GM21390 (cell line): Measurements from ENCODE around the gene TFEB.

Source experiments
- ATAC-seq: cut with Tn5 transposase; IDR thresholded peaks from one replicate; pipeline ENCODE4 v1.9.1; 2021; ENCODE audit not compliant: unreplicated experiment

The TFEB gene

DNA sequence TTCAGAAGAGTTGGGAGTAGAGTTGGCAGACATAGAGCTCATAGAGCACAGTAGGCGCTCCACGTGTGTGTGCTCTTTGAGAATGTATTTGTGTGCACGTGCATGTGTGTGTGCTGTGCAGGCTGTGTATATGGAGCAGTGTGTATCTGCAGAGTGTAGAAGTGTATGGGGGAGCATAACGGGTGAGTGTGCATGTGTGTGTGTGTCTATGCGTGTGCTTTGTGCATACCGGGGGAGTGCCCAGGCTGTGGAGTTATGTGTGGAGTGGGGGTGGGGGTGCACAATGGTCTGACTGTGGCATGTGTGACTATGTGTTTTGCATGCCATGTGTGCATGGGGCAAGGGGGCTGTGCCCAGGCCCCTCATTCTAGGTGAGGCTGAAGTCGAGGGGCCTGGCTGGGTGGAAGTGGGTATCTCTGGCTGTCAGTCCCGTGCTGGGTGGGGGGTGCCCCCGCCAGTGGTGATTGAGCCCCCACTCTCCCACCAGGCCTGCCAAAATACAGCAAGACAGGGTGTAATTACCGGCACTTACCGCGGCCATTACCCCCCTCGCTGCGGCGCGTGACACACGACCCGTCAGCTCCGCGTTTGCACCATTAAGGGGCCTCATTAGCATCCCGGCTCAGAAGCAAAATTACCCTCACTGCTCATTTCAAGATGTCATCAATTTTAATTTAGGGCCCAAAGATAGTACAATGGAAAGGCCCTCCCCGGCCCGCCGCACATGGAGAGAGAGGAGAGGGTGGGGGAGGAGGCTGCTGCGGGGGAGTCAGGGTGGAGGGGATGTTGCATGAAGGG, 58.1 kb downstream of the TFEB start:
- no peak for ATAC-seq

GRCh38 chr6:41676431-41676830, 59.0 kb downstream of the TFEB start:
- no peak for ATAC-seq

- no peak for ATAC-seq
Measured at GRCh38 chr6:41675992-41676391, 59.4 kb downstream of the TFEB start.

GRCh38 chr6:41675176-41675775, 60.1 kb downstream of the TFEB start:
- no peak for ATAC-seq

GRCh38 chr6:41674231-41675000, 61.0 kb downstream of the TFEB start:
- ATAC-seq, result no peak

DNA sequence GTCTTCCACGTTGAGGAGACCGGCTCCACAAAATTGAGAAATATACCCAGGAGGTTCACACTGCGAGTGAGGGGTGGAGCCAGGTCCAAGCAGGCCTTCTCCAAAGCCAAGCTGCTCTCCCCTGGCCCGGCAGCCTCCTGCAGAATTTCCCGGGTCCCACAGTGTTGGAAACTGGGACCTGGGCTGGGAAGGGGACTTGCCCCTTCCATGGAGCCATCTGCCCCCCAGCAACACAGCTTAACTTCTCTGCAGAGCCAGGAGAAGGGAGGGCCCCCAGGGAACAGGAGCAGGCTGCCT, 61.8 kb downstream of the TFEB start:
- ATAC-seq, result no peak

DNA sequence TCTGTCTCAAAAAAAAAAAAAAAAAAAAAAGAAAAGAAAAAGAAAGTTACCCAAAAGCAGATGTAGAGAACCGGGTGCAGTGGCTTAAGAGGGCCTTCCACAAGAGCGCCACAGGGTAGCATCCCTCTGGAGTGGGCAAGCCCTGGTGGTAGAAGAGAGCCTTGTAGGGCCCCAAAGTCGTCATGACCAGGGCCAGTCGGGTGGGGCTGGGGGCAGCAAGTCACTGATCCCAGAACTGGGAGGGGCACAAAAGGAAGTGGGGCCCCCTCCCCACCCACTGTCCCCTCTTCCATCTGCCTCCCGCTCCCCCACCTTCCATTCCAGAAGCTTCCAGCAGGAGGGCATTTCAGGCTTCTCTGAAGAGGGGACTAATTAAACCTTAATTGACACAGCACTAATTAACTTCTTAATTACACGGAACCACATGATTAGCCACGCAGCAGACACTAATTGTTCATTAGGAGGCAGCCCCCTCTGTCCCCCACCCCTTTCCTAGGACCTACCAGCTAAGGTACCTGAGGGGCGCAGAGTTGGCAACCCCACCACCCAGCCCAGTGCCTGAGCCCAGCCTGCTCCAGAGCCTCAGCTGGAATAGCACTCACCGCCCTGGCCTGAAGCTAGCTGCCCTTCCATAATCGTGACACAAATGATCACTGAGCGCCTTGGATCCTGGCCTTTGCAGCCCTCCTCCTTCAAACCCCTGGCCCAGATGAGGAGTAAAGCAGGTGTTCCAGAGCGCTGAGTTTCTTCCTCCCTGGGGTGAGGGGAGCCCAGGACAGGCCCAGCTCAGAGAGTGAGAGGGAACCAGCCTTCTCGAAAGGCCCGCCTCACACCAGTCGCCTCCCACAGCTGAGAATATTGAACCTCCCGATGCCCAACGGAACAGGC, 62.3 kb downstream of the TFEB start:
- ATAC-seq, result no peak

- no peak for ATAC-seq
Measured at GRCh38 chr6:41672016-41672415, 63.4 kb downstream of the TFEB start.

GRCh38 chr6:41671376-41671775, 64.0 kb downstream of the TFEB start:
- ATAC-seq, result no peak

GRCh38 chr6:41670703-41671360, 64.6 kb downstream of the TFEB start:
- ATAC-seq, result no peak

DNA sequence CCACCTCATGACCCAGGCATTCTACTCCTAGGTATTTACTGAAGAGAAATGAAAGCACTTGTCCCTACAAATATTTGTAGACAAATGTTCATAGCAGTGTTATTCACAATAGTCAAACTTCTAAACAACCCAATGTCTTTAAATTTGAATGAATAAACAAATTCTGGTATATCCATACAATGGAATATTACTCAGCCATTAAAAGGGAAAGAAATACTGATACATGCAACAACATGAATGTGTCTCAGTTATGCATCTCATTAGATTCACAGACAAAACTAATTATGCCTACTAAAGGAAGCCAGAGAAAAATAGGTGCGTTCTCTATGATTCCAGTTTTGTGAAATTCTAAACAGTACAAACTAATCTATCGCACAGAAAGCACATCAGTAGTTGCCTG, 66.4 kb downstream of the TFEB start:
- ATAC-seq, result no peak

- ATAC-seq, result no peak
Measured at GRCh38 chr6:41667195-41667594, 68.2 kb downstream of the TFEB start.

GRCh38 chr6:41664271-41664670, 71.1 kb downstream of the TFEB start:
- no peak for ATAC-seq

- no peak for ATAC-seq
Measured at GRCh38 chr6:41663568-41663967, 71.8 kb downstream of the TFEB start.

DNA sequence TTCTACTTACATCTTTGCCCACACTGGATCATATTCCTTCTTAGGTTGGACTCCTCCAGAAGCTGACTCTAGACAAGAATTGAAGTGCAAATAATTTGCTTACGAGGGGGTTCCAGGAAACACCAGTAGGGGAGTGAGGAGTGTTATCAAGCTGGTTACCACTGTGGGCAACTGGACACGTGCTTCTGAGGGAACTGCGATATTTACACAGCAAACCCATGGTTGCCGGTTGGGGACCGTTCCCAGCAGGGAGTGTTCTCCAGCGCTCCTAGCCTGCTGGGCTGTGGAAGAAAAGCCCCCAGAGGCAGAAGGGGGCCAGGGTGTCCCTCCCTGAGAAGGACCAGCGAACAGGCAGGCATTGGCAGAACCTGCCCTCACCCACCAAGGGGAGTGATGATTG, 75.5 kb downstream of the TFEB start:
- ATAC-seq, result no peak

GRCh38 chr6:41658636-41659035, 76.8 kb downstream of the TFEB start:
- ATAC-seq, result no peak

- no peak for ATAC-seq
Measured at GRCh38 chr6:41657131-41658094, 78.0 kb downstream of the TFEB start.

DNA sequence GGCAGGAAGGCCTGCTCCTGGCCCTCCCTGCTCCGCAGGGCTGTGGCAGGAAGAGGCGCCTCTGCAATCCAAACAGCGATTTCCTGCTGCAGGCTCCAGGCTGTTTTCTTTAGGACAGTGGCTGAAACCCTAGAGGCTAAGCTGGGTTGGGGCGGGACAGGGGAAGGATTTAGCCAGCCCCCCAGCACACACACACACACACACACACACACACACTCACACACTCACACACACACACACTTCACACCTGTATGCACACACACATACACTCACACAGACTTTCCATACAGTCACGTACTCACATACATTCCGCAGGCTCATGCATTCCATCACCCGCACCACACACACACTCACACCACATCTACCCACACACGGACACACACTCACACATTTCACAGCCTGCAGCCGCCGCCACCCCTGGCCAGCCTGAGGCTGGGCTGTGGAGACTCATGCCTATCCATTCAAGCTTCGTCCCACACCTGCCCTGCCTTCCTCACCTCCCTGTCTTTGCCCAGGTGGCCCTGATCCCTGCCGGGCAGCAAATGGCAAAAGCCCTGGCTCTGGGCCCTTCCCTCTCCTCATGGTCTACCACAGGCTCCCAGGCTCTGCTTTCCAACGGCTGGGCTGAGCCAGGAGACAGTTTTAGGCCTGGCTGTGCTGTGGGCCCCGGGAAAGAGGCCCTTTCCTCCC, 79.3 kb downstream of the TFEB start:
- no peak for ATAC-seq

GRCh38 chr6:41655646-41656001, 79.8 kb downstream of the TFEB start:
- ATAC-seq, result no peak
